GM04503 (cell line): ENCODE measurements around the gene ZNF526.
A peak's percentile ranks its signal among the peaks of the same experiment; 100 is the strongest.

ENCODE experiments used
- DNase-seq: peaks from one replicate; pipeline ENCODE4 v3.0.0-alpha.2; 2012; ENCODE audit warnings: low read depth

Gene ZNF526

DNA sequence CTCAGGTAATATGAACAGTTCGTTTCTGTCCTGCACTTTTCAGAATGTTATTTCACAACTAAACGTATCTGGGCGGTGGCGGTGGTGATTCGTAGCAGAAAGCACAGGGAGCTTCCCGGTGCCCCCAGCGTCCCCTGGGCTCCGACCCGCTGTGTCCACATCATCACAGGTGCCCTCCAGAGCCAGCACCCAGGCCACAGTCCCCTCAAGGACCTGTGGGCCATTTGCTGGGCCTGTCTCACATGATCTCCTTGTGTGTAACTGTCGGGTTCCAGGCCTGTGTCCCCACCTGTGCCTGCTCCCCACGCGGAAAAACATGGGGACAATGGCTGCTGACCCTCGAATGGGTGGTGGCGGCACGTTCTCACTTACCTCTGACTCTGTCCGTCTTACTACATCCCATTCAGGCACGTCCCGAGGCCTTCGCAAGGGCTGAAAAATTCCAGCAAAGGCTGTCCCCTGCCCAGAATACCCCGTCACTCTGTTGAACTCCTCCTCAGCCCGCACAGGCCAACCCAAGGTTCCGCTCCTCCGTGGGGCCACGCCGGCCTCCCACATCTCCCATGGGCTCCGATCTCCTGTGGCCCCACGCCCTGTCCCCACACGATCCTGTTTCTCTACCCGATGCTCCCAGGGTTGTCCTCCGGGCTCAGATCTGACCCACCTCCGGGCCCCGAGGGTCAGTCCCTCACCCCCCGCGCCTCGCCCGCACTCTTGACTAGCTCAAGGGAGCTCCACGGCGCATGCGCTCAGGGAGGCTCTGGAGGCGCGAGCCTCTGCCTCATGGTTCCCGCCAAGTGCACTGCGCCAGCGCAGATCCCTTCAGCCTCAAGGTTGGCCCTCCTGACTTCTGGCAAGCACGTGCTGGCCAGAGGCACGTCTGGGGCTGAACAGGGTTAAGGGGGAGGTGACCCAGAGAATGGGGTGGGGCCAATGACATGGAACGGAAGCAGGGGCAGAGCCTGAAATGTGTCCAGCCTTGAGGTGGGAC is 23.8 kb upstream of the ZNF526 start:
- no peak for DNase-seq

GRCh38 chr19:42197375-42197817 is 22.7 kb upstream of the ZNF526 start:
- no peak for DNase-seq

DNA sequence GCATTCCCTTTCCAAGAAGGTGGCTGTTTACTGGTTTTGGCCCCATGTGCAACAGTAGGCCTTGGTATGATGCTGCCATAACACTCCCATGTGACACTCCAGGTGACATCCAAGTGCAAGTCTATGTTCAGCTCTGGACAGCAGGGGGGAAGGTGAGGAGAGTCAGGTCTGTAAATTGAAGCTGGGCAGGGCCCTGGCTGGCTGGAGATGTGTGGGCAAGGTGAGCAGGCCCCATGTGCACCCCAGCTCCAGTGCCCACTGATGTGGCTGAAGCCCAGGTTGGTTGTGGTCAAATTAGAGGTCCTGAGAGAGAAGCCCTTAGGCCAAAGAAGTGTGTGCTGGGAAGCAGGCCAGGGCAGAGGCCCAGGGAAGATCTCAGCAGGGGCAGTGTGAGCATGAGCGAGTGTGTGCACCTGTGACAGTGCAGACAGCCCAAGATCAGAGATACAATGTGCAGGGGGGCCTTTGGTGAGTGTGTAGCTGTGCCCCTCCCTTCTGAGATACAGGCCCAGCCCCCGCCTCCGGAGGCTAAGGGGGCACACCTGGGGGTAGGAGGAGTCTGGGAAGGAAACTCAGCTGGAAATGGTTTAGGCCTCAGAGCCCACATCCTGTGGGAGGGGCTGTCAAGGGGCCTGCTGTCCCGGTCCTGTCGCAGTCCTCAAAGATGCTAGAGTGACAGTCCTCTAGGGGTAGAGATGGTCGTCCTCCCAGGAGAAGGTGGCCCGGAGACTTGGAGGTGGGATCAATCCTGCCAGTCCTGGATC is 21.3 kb upstream of the ZNF526 start:
- DNase-seq: no peak

GRCh38 chr19:42199440-42200115 is 20.5 kb upstream of the ZNF526 start:
- no peak for DNase-seq

GRCh38 chr19:42200116-42200715 is 19.9 kb upstream of the ZNF526 start:
- no peak for DNase-seq

GRCh38 chr19:42201489-42202289 is 18.4 kb upstream of the ZNF526 start:
- DNase-seq: no peak

DNA sequence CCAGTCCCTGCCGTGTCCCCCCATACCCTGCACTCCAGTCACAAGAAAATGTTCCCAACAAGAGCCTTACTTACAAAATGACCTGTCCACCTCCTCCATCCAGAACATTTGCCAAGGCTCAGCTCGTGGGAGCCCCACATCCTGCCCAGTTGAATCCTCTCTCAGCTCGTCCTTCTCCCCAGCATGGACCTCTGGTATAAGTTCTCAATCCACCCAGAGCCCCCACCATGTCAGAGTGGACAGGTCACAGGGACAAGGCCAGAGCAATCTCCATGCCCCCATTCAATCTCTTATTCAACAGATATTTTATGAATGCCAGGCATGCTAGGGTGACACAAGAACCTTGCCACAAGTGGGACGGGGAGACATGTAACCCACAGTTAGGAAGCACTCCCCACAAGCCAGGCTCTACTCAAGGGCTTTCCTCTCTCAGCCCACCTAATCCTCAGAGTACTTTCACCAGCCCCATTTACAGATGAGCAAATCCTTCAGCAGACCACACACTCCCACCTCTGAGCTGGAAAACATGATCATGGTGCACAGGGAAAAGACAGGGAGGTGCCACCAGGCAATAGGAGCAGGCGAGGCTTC is 17.7 kb upstream of the ZNF526 start:
- no peak for DNase-seq

DNA sequence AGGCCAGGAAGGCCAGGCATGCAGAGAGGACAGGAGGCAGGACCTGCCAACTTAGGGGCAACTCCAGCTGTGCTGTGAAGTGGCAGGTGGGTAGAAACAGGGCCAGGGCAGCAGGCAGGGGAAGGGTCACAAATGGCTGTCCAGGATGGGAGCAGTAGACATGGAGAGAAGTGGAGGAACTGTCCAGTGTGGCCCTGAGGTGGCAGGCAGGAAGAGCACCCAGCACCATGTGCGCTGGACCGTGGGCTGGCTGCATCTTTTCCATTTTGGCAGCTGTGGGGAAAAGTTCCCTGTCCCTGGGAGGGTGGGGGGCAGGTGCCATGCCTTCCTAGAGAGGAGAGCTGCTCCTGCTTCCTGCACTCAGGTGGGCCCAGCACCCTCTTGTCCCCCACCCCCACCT is 16.4 kb upstream of the ZNF526 start:
- DNase-seq: no peak

DNA sequence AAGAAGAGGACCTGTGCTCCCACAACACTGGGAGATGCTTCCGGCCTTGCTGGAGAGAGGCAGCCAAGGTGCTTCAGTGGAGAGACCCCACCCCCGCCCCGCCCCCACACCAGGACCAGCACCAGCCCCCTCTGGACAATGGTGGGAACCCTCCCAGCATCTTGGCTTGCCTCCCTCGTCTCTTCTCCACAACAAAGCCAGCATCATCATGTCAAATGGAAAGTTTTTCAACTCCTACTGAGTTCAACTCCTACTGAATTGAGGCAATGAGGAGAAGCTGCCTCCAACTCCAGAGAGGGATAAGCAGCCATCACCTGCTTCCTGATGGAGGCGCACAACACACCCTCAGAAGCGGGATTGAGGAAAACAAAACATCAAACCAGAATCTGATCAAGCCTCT is 15.4 kb upstream of the ZNF526 start:
- no peak for DNase-seq

DNA sequence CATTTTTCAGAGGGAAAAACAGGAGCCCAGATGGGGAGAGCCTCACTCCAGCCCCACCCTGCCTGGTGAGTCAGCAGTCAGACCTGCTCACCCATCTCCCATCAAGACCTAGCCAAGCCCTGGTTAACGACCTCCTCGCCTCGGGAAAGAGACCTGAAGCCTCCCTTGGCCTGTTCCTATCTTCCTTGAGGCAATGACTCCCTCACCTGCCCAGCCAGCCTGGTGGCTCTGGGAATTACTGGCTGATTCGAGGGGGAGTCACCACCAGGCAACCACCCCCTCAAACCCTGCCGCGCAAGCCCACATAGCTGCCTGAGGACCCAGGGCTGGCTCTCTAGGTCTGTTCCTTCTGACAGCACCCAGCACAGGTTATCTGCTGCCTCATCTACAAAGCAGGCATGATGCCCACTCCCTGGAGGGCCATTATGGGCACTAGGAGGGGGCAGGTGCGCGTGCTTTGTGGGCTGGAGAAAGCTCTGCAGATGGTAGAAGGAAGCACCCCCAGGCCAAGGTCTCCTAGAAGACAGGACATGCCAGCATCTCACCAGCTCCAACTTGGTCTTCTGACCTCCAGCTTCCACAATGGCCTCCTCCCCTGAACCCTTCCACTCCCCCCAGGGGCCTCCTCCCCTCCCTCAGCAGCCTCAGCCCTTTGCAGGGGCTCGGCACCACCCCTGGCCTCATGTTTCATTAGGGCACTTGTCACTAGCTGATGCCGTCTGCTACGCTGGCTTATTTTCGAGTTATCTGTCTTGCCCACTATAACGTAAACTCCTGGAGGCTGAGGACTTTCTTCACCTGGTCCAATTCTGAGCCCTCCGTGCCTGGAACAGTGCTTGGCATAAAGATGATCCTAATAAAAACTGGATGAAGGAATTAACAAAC is 13.0 kb upstream of the ZNF526 start:
- no peak for DNase-seq

DNA sequence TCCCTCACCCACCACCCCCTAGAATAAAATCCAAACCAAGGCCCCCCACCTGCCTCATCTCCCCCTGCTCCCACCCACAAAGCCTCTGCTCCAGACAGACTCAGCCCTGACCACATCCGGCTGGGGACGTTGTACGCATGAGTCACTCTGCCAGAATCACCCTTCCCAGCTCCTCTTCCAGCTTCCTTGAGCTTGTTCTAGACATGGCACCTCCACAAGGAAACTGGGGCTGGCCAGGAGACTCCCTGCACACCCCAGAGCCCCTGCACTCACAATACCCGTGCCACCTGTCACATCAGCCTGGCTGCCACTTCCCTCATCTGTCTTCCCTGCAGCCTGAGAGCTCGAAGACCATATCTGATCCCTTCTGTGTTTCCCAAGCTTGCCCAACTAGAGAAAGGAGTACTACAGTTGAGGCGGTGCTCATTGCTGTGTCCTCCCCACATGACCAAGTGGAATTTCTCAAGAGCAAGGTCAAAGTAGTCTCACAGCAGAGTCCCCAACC is 12.3 kb upstream of the ZNF526 start:
- DNase-seq: no peak

DNA sequence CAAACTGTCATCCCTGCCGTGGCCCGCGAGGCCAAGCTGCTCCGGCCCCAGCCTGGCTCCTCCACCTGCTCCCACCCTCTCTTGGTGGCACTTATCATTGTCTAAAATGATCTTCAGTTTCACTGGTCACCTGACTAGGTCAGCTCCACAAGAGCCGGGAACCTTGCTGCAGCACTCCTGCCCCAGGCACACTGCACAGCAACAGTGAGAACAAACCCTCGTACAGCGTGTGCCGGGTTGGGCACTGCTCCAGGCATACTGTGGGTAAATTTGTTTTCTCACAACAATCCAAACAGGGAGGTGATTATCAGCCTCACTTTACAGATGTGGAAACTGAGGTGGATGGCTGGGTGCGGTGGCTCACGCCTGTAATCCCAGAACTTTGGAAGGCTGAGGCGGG is 11.5 kb upstream of the ZNF526 start:
- no peak for DNase-seq

- no peak for DNase-seq
Observed at GRCh38 chr19:42212886-42213285, 7.2 kb upstream of the ZNF526 start.

GRCh38 chr19:42214810-42215485 is 5.2 kb upstream of the ZNF526 start:
- no peak for DNase-seq

DNA sequence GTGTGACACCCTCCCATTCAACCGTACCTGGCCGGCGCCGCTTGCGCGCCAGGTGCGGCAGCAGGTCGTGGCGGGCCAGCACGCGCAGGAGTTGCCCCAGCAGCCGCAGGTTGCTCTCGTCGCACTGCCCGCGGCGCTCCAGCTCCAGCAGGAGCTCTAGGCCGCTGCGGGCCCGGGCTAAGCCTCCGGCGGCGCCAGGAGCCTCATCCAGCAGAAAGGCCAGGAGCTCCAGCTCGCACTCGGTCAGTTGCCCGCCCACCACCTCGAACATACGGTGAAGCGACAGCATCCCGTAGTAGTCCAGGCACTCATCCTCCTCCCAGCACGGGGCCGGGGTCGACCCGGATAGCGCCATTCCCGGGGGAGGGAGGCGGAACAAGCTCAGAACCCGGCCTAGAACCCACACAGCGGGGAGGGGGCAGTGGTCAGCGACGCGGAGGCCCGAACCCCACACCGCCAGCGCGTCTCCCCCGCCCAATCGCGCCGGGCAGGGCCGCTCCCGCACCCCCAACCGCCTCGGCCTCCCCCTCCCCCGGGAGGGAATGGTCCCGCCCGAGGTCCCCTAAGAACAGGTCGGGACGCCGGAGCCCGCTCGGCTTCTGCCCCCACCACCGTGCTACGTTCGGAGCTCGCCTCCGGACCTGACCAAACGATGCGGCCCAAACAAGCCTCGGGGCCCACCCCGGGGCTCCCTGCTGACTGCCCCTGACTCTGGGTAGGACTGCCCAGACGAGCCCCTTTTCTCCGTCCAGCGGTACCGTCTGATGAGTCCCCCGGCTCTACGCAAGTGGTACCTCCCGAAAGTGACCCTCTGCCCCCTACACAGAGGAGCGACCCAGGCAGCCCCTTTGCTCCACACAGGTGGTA is 3.2 kb upstream of the ZNF526 start:
- DNase-seq: no peak

- DNase-seq: peak; percentile 86
Observed at GRCh38 chr19:42217520-42218437, 2.3 kb upstream of the ZNF526 start, which contains the start of gene DEDD2. TSS of gene DEDD2 (minus strand) at chr19:42217677. CDS start at chr19:42217007, 670 bp downstream.

- no peak for DNase-seq
Observed at GRCh38 chr19:42220751-42221097, 612 bp downstream of the ZNF526 start.
